Measurements from ENCODE around the gene KIF21B. TPM values are rescaled to one million over a fixed set of nuclear protein-coding genes. Genes with fewer than 3 reads are reported as not detected.
"Not testable (repeated sequence)": the region's sequence is repeated elsewhere in the genome, so short reads cannot be mapped to it uniquely, and the experiment has no call there.

KIF21B gene
- total RNA-seq, 2 donors from 2014 or later, result 1.6 to 3.4 TPM

- Histone ChIP-seq H3K27ac (no peak overlapping the region), H3K27me3 (no peaks in the 10 kb centered on the region), H3K36me3 (replicated peaks in 1 of 2; ENCODE audit: insufficient read depth in 1 of 2, low read depth in 2 of 2) (no peaks in the 10 kb centered on the region), H3K4me3 (no peak overlapping the region), H3K9me3 (no peaks in the 10 kb centered on the region), H3K4me1 (peaks cover 5% of the 10 kb centered on the region)
- no peak for ATAC-seq
- intact Hi-C loops (cut with DNase I), result no loop called here
- no peak for TF ChIP-seq POLR2A (IDR thresholded peaks at IDR 0.05)
- TF ChIP-seq CTCF (IDR thresholded peaks at IDR 0.05), result no peak
- DNase-seq, result no peak
- WGBS, 2 donors, result 95% methylated on average over 8 of the region's 8 CpGs; no CpG with 5 or more reads in 1 of the 2 donors
These were observed 73.9 kb downstream of the KIF21B start for GRCh38 chr1:200949626-200950025.

DNA sequence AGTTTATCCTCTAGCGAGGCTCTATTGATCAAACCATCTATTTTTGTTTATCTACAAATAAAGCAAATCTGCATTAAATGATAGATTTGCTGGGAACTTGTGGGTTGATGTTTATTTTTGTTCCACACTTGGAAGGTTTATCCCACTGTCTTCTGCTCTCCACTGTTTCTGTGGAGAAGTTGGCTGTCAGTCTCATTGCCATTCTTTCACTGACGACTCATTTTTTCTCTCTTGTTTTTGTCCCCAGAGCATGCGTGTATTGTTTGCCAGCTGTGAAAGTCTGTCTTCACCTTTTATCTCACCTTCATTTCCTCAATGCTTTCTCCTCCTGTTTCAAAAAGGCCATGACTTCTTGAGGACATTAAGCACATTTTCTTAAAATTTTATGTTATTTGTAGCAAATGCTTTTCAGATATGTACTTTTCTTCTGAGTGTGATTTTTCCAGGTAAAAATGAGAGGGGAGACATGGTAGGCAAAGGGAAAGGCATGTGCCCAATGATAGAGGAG is 76.4 kb downstream of the KIF21B start:
- WGBS, 2 donors, result 87 to 90% methylated on average over 3 of the region's 3 CpGs
- no peak for DNase-seq
- H3K4me1 ChIP-seq, result no peaks in the 10 kb centered on the region
- no peak overlapping the region for H3K27ac ChIP-seq
- no peaks in the 10 kb centered on the region for H3K27me3 ChIP-seq
- no peak for ATAC-seq
- TF ChIP-seq POLR2A (IDR thresholded peaks at IDR 0.05) (no peak), CTCF (IDR thresholded peaks at IDR 0.05) (no peak)
- no peaks in the 10 kb centered on the region for H3K9me3 ChIP-seq
- intact Hi-C loops (cut with DNase I), result no loop called here
- H3K4me3 ChIP-seq, result no peak overlapping the region
- H3K36me3 ChIP-seq (replicated peaks in 1 of 2; ENCODE audit: insufficient read depth in 1 of 2, low read depth in 2 of 2), result no peaks in the 10 kb centered on the region

DNA sequence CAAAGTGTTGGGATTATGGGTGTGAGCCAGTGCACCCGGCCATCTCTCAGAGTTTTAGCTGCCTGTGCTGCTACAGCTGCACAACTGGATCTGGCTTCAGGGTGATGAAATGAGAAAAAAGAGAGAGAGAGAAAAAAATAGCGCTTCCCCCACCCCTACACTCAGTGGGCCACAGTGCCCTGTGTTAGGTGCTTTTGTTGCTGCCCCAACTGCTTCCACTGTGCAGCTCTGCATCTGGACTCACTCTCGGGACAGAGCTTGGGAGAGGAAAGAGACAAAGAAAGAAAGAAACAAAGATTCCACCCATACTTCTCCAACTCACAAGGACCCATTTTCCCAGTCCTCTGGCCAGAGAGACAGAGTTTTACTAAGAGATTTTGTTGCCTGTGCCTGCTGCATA is 78.4 kb downstream of the KIF21B start:
- 82 to 84% methylated on average over 3 of the region's 3 CpGs for WGBS, 2 donors
- no peak overlapping the region for H3K27ac ChIP-seq
- H3K36me3 ChIP-seq (replicated peaks in 1 of 2; ENCODE audit: insufficient read depth in 1 of 2, low read depth in 2 of 2), result no peaks in the 10 kb centered on the region
- ATAC-seq (no peak), DNase-seq (no peak)
- H3K27me3 ChIP-seq, result no peaks in the 10 kb centered on the region
- intact Hi-C loops (cut with DNase I), result no loop called here
- H3K4me3 ChIP-seq, result no peak overlapping the region
- H3K4me1 ChIP-seq, result no peaks in the 10 kb centered on the region
- H3K9me3 ChIP-seq, result no peaks in the 10 kb centered on the region
- TF ChIP-seq POLR2A (IDR thresholded peaks at IDR 0.05), result no peak

DNA sequence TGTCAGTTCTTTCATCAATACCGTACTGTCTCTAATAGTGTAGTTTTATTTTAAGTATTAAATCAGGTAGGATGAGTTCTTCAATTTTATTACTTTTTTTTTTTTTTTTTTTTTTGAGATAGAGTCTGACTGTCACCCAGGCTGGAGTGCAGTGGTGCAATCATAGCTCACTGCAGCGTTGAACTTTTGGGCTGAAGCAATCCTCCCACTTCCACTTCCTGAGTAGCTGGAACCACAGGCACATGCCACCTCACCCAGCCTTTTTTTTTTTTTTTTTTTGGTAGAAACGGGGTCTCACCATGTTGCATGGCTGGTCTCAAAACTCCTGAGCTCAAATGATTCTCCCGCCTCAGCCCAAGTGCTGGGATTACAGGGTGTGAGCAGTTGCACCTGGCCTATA is 84.6 kb downstream of the KIF21B start:
- Histone ChIP-seq H3K27ac (no peak overlapping the region), H3K4me1 (no peaks in the 10 kb centered on the region), H3K9me3 (no peaks in the 10 kb centered on the region), H3K36me3 (replicated peaks in 1 of 2; ENCODE audit: insufficient read depth in 1 of 2, low read depth in 2 of 2) (no peaks in the 10 kb centered on the region), H3K4me3 (no peak overlapping the region), H3K27me3 (no peaks in the 10 kb centered on the region)
- ATAC-seq (no peak), DNase-seq (peak in 1 of 4 donors; percentile 23)
- 64% methylated on average over 4 of the region's 4 CpGs for WGBS, 2 donors
- TF ChIP-seq CTCF (IDR thresholded peaks at IDR 0.05), result no peak
- no peak for TF ChIP-seq POLR2A (IDR thresholded peaks at IDR 0.05)
- intact Hi-C loops (cut with DNase I), result no loop called here

- ATAC-seq; H3K9me3 ChIP-seq; H3K27me3 ChIP-seq; H3K36me3 ChIP-seq (replicated peaks in 1 of 2; ENCODE audit: insufficient read depth in 1 of 2, low read depth in 2 of 2); H3K4me1 ChIP-seq; H3K4me3 ChIP-seq; H3K27ac ChIP-seq; DNase-seq; intact Hi-C loops (cut with DNase I): not testable (repeated sequence)
- 91 to 95% methylated on average over 14 to 18 of the region's 18 CpGs for WGBS, 2 donors
These were observed 88.1 kb downstream of the KIF21B start for GRCh38 chr1:200935286-200935962.
